HG03442 (cell line): ENCODE measurements around the gene INTS1.
"Not testable (repeated sequence)": the region's sequence is repeated elsewhere in the genome, so short reads cannot be mapped to it uniquely, and the experiment has no call there.

Experiments used
- ATAC-seq: cut with Tn5 transposase; IDR thresholded peaks from one replicate; pipeline ENCODE4 v1.9.1; 2021; ENCODE audit warnings: mild to moderate bottlenecking, moderate library complexity; ENCODE audit not compliant: unreplicated experiment

Gene INTS1

DNA sequence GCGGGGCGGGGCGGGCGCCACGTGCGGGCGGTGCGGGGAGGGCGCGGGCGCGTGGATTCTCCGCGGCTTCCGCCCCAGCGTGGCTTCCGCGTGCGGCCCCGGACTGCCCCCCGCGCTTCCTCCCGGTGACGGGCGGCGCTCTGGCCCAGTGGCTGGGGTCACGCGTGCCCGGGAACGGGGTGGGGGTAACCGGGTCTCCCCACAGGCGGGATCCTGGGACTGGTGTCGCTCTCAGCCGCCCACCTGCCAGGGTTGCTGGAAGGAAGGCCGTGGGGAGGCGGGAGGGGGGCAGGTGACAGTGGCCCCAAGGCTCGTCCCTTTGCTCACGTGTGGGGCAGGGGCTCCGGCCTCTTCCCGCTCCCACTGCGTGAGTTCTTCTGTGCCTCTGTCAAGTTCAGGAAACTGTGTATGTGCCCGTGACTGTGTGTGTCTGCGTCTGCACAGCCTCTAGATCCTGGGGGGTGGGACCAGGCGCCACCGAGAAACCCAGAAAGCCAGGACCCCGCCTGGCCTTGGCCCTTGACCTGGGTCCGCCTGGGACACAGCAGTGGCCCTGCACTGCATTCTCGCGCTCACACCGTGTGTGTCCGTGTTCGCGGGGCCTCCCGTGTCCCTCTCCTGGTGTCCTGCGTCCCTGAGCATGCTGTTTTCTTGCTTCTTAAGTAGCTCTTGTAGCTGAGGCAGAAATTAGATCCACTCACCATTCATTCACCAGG, 27.2 kb upstream of the INTS1 start:
- no peak for ATAC-seq

DNA sequence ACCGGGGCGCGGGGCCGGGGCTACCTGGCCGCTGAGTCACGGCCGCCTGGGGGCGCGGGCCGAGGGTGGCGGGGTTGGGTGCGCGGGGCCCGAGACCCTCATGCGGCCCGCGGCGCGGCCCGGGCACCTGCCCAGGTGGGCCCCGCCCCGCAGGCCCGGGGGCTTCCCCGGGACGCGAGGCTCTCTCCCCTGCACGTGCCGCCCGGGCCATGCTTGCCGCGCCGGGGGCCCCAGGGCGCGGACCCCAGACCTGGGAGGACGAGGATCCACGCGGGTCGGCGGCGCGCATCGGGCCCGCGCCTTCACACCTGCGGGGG, 26.7 kb upstream of the INTS1 start:
- ATAC-seq, result no peak

DNA sequence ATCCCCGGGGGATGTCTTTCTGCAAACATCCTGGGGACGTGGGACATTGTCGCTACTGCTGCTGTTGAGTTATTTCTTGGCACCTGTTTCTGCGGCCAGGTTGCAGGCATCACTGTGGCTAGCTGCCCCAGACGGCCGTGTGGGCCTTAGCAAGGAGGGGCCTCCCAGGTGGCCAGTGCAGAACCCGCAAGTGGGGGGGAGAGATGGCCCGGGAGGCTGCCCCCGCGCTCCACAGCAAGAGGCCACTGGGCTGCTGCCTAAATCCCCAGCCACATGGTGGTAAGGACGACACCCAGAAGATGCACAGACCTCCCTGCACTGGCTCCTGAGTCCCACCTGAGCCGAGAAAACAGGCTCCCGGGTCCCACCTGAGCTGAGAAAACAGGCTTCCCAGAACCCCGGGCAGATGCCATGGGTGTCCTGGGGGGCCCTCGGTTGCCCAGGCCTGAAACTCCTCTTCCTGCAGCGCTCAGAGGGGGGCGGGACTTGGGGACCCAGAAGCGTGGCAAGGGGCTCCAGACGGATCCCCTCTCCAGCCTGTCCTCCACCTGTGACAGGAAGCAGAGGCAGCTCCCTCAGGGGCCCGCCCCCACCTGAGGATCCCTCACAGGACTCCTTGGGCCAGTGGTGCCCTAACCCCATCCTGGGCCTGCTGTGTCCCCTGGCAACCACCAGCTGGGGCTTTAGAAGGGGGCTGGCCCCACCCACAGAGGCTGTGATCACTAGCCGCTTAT, 25.4 kb upstream of the INTS1 start:
- ATAC-seq, result no peak

DNA sequence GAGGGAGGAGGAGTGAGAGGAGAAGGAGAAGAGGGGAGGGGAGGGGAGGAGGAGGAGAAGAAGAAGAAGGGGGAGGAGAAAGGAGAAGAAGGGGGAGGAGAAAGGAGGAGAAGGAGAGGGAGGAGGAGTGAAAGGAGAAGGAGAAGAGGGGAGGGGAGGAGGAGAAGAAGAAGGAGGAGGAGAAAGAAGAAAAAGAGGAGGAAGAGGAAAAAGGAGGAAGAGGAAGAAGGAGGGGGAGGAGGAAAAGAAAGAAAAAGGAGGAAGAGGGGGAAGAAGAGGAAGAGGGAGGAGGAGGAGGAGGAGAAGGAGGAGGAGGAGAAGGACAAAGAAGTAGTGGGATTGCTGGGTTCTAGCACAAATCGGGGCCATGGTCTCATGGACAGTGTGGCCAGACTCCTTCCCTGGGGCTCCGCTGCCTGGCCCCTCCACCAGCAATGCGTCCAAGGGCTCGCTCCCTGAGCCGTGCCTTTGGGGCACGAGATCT, 22.1 kb upstream of the INTS1 start:
- no peak for ATAC-seq

DNA sequence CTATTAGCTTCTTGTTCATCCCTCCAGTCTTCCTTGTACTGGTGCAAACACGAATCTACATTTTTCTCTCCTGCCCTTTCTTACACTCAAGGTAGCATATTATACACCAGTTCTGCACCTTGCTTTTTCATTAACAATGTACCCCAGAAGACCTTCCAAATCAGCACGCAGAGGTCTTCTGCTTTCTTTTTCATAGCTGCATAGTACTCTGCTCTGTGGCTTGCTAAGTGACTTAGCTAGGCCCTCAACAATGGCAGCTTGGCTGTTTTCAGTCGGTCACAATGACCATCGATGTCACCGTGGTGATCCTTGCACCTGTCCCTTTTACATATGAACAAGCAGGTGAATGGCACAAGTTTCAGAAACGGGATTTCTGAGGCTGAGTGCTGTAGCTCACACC, 21.2 kb upstream of the INTS1 start:
- no peak for ATAC-seq

DNA sequence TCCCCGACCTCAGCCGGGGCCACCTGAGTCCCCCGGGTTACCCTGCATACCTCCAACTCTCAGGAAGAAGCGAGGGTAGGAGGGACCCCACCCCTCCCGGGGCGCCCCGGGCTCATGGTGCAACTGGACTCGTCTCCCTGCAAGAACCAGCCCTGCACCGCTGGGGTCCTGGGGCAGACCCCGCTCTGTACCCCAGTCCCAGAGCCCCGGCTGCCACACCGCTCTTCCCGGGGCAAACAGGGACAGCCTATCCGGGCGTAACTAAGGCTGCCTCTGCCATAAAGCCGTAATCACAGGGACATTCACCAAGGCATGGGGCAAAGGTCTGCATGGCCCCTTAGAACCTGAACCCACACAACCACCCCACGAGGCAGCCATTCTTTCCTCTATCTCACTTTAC, 19.7 kb upstream of the INTS1 start:
- ATAC-seq, result no peak

DNA sequence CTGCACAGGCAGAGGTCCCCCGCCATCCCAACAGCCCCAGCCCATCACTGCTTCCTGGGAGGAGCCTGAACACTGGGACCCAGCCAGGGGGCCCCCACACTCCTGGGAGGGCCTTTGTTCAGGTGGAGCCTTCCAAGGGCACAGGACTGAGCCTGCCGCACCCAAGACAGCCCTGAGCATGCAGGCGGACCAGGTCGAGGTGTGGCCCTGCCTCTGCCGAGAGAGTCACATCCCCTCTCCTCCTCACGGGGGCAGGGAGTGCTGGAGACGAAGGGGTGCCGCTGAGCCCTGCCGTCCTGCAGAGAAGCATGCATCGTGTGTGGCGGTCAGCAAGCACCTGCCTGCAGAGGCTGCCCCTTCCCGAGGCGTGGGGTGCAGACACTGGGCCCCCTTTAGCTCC, 19.0 kb upstream of the INTS1 start:
- no peak for ATAC-seq

DNA sequence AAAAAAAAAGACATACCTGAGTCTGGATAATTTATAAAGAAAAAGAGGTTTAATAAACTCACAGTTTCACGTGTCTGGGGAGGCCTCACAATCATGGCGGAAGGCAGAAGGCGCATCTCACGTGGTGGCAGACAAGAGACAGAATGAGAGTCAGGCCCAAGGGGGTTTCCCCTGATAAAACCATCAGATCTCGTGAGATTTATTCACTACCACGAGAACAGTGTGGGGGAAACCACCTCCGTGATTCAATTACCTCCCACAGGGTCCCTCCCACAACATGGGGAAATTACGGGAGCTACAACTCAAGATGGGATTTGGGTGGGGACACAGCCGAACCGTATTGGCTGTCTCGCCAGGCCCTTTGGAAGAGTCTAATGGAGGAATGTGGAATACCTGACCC, 17.3 kb upstream of the INTS1 start:
- no peak for ATAC-seq

DNA sequence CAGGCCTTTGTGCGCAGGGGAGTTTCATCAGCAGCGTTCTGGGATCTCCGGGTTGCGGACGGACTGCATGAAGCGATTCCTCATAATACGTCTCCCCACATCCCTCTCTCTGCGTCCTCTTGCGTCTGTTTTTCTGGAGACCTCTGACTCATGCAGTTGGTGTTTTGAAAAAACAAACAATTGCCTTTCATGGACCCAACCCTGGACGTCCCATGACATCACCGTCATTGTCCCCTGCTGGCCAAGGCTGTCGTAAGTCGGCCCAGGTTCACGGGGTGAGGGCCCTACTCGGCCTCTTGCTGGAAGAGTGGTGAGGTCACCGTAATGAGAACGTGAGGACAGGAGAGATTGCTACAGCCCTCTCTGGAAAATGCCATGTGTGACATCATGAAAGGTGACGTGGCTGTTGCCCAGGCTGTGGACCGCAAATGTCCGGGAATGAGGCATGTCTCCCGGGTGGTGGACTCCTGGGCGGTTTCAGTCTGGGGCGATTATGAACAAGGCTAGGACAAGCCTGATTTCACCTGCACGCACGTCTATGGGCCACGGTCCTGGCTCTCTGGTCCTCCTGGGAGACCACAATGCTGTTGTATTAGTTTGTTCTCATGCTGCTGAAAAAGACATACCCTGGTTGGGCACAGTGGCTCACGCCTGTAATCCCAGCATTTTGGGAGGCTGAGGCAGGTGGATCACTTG, 16.5 kb upstream of the INTS1 start:
- no peak for ATAC-seq

DNA sequence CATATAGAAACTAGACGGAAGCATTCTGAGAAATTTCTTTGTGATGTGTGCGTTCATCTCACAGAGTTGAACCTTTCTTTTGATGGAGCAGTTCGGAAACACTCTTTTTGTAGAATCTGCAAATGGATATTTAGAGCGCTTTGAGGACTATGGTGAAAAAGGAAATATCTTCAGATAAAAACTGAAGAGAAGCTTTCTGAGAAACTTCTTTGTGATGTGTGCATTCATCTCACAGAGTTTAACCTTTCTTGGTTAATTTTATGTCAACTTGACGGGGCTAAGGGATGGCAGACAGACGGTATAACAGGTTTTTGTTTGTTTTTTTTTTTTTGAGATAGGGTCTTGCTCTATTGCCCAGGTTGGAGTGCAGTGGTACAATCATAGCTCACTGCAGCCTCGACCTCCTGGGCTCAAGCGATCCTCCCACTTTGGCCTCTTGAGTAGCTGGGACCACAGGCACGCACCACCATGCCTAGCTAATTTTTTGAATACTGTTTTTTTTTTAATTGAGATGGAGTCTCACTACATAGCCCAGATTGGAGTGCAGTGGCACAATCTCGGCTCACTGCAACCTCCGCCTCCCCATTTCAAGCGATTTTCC, 15.2 kb upstream of the INTS1 start:
- not testable (repeated sequence) for ATAC-seq

DNA sequence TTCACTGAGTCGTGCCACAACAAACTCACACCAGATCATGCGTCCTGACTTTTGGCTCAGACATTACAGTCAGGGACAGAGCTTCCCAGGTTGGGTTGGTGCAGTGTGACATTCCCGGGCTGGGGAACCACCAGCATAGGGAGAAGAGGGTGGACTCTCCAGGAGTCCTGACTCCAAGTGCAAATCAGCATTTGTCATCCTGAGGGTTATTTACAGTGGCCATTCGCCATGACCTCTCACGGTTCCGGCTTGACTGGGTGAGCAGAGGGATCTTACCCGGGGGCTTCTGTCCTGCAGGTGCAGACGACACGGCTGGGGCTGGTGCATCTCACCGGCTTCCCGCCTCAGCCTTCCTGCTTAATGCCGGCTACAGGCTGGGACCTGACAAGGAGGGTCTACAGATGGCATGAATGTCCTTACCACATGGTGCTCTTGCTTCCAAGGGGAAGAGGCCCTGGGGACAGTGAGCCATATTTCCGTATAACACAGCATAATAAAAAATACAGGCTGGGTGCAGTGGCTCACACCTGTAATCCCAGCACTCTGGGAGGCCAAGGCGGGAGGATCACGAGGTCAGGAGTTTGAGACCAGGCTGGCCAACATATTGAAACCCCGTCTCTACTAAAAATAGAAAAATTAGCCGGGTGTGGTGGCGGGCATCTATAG, 12.5 kb upstream of the INTS1 start:
- ATAC-seq, result no peak

DNA sequence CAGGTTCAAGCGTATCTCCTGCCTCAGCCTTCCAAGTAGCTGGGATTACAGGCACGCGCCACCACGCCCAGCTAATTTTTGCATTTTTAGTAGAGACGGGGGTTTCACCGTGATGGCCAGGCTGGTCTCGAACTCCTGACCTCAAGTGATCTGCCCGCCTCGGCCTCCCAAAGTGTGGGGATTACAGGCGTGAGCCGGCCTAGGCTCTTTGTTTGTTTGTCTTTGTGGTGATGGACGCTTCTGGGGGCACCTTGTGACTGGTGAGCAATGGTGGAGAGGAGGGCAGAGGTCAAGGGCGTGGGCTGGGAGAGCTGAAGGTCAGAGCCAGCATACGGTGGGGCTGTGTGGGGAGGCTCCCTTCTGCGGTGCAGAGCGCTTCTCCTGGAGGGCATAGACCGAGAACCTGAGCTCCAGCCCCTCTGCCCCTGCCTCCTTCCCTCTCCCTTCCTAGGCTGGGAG, 11.3 kb upstream of the INTS1 start:
- ATAC-seq, result not testable (repeated sequence)

DNA sequence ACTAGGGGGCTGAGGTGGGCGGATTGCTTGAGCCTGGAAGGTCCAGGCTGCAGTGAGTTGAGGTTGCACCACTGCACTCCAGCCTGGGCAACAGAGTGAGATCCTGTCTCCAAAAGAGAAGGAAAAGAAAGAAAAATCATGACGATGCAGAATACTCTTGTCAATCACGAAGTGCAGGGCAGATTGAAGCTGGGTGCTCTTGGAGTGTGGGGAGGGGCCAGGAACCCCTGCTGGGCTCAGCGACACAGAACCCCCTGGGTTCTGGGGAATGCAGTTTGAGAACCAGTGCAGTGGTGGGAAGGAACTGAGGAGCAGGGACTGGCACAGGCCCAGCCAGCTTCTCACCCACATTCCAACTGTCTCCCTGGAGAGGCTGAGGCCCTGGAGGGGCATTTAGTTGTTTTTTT, 10.8 kb upstream of the INTS1 start:
- no peak for ATAC-seq

DNA sequence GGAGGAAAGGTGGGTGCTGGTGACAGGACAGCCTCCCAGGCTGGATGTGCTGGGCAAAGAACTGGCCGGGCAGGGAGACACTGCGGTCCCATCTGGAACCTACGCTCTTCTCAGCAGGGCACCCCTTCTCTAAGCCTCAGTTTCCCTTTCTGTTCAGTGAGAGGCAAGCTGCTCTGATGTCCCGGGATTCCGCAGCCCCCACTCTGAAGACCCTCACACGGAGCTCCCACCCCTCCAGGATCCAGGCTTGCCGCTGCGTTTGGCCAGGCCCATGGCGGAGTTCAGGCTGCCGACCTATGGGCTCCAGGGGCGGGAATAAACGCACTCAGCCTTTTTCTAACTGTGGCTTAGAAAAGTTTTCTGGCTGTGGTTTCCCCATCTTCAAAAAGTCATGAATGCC, 10.2 kb upstream of the INTS1 start:
- no peak for ATAC-seq

DNA sequence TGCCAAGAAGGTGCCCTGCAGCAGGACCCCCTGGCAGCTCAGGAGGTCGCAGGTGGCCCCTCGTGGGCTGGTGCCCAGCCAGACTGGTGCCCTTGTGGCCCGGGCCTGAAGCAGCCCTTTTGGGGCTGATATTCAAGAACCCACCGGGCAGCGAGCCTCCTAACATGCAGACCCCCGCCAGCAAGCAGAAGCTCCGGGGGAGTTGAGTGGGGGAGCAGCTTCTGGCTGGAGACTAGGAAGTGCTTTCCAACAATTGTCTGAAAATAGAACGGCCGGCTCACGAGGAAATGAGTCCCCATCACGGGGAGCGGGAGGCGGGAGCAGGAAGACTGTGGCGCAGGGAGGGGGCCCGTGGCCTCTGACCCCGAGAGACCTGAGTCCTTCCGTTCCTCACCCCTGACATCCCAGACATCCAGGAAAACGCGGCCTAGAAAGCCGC, 9.5 kb upstream of the INTS1 start:
- ATAC-seq, result no peak

DNA sequence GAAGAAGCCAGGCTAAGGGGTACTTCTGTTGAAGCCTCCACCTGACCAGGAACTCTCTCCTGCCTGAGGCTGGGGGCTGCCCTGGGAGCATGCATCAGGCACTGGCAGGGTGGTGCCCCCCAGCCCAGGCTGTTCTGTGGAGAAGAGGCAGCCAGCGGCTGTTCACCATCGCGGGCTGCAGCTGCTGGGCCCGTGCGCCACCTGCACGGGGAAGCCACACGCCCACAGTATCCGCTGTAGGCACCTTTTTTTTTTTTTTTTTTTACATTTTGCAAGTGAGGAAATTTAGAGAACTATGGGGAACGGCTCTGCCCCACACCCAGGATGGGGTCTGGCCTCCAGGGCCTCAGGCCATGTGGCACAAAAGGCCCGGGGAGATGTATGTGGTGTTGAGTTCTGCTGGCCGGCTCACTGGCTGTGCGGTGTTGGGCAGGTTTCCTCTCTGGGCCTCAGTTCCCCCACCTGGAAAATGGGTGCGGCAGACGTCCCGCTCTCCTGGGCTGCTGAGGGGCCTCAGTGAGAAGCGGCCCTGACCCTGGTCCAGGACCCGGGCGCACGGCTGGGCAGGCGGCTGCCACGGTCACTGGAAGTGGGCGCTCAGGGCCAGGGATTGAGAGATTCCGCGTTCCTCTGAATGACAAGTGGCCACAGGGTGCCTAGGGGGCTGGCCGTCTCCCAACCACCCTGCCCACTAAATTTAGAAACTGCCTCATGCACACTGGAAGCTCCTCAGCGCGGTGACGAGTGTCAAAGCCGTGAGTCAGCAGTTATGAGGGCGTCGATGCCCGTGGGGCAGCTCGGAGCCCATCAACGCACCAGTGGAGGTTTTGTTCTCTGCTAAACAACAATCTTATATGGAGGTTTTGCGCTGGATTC, 8.8 kb upstream of the INTS1 start:
- no peak for ATAC-seq

DNA sequence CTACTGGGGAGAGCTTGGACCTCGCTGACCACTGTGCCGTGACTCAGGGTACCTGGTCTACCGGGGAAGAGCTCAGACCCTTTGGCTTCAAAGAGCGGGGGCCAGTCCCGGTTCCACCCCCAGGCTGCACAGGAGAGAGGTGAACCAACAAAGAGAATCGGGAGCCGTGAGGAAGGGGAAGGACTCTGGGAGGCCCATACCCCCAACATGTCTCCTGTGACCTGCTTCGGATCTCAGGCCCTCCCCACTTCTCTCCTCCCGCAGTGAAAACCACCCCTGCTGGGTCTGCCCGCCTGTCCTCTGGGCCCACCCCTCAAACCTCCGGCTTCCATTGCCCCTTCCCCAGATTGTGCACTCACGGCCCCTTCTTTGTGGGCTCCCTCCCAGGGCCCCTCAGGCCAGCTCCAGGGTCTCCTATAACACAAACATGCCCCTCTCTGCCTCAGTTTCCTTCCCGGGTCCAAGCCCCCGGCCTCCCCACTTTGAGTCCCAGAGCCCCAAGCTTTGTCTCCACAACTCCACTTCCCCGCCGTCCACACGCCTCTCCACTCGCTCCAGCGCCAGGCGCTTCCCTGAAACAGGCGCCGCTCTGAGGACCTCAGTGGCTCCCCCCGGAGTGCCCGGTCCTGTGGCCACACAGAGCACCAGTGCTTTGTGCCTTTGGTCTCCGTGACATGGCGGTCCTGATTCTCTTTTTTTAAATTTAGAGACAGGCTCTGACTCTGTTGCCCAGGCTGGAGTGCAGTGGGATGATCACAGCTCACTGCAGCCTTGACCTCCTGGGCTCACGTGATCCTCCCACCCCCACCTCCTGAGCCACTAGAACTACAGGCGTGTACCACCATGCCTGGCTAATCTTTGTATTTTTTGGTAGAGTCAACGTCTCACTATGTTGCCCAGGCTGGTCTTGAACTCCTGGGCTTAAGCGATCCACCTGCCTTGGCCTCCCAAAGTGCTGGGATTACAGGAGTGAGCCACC, 7.5 kb upstream of the INTS1 start:
- ATAC-seq, result no peak

DNA sequence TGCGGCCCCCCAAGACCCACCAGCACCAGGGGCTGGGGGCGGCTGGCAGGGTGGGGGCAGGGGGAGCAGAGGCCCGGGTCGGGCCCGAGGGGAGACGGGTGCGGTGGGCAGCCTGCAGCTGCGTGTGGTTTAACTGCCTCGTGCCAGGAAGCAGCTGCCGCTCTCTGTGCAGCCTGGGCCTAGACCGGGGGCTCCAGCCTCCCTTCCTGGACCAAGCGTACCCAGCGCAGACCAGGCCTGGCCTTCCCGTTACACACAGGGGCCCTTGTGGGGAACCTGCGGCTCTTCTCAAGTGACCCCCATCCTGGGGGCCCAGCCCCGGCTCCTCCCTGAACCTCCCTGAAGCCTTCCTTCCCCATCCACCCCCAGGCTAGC, 6.6 kb upstream of the INTS1 start:
- ATAC-seq, result no peak

DNA sequence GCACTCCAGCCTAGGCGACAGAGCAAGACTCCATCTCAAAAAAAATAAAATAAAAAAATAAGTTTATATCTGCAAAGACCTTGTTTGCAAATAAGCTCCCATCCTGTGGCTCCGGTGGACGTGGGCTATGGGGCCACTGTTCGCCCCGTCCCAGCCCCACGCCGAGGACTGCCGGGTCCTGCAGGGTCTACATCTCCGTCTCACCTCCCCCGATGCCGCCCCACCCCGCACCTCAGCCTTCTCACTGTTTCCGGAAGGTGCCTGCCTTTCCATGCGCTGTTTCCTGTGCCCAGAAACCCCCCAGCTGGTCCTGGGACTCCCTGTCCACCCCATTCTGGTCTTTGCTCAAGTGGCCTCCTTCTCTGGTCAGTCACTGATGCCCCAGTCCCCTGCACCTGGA, 5.0 kb upstream of the INTS1 start:
- no peak for ATAC-seq
